MM.1S (cell line): Measurements from ENCODE around the gene IL18BP.

Experiments
- EZH2 ChIP-seq: fragments of 300-600 bp; sonication (generic); optimal IDR thresholded peaks from 2 replicates; pipeline ENCODE3; 2017; ENCODE audit warnings: low read depth, mild to moderate bottlenecking, antibody characterized with exemption, low read length, mixed read lengths
- EZH2phosphoT487 ChIP-seq: fragments of 300-600 bp; sonication (generic); IDR thresholded peaks from 2 replicates; pipeline ENCODE4 v1.6.1; 2018; ENCODE audit warnings: antibody characterized with exemption, low read length
- TF ChIP-seq, protein P1 (sequence below): fragments of 300-600 bp; sonication (generic); IDR thresholded peaks from 2 replicates; pipeline ENCODE4 v1.5.1; 2016; ENCODE audit warnings: antibody characterized with exemption, low read length, mixed read lengths

DNA sequence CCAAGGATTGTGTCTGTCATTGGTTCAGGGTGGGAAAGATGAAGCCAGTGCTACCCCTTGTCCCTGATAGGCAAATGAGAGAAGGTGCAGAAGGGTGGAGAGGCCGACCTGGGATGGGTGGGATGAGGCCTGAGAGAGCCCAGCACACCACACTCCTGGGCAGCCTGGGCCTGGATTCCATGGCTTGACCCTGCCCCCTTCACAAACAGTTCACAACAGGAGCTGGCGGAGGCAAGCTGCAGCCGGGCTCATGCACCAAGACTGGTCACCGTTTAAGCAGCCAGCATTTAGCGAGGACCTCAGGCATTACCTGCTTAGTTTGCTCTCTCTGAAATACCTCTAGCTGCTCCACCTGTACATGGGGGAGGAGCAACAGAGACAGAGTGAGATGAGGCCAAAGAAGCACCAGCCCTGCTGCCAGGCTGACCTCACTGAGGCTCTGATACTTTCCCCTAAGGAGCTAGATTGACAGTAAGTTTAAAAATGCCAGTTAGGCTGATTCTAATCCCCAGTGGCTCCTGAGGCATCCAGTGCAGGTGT lies 13.5 kb downstream of the IL18BP start:
- TF ChIP-seq EZH2 (no peak), EZH2phosphoT487 (no peak)
- TF ChIP-seq, protein P1, sequence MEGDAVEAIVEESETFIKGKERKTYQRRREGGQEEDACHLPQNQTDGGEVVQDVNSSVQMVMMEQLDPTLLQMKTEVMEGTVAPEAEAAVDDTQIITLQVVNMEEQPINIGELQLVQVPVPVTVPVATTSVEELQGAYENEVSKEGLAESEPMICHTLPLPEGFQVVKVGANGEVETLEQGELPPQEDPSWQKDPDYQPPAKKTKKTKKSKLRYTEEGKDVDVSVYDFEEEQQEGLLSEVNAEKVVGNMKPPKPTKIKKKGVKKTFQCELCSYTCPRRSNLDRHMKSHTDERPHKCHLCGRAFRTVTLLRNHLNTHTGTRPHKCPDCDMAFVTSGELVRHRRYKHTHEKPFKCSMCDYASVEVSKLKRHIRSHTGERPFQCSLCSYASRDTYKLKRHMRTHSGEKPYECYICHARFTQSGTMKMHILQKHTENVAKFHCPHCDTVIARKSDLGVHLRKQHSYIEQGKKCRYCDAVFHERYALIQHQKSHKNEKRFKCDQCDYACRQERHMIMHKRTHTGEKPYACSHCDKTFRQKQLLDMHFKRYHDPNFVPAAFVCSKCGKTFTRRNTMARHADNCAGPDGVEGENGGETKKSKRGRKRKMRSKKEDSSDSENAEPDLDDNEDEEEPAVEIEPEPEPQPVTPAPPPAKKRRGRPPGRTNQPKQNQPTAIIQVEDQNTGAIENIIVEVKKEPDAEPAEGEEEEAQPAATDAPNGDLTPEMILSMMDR = no peak
